ENCODE measurements around the gene DMRT3. TPM values are rescaled to one million over a fixed set of nuclear protein-coding genes. Genes with fewer than 3 reads are reported as not detected.

The DMRT3 gene
- total and polyA plus RNA-seq, 2 of the 8 experiments (the other 6 are each of a cell fraction or from before 2014, with no cell fraction given) = not detected

GRCh38 chr9:926976-927375, 49.5 kb upstream of the DMRT3 start:
- H2BK15ac ChIP-seq (ENCODE audit: low read length) = no peak overlapping the region
- H4K8ac ChIP-seq (ENCODE audit: extremely low read depth, insufficient read depth, low read length) = no peak overlapping the region
- H3K23ac ChIP-seq (ENCODE audit: insufficient read length) = no peak overlapping the region
- H3K56ac ChIP-seq (replicated peaks; ENCODE audit: insufficient read length, low read depth, low read length) = no peak overlapping the region
- H3K9ac ChIP-seq (replicated peaks in 1 of 4; ENCODE audit: extremely low read depth in 1 of 4, low read depth in 3 of 4, low read length in 3 of 4) = no peak overlapping the region
- no peak overlapping the region for H3K14ac ChIP-seq (ENCODE audit: insufficient read length)
- no peaks in the 10 kb centered on the region for H3K23me2 ChIP-seq (ENCODE audit: low read depth, low read length)
- no peak overlapping the region for H2BK20ac ChIP-seq (ENCODE audit: low read length)
- no peak overlapping the region for H3K18ac ChIP-seq (ENCODE audit: extremely low read depth, low read length)
- H2AFZ ChIP-seq (ENCODE audit: low read length) = no peak overlapping the region
- H3K27ac ChIP-seq (ENCODE audit: low read depth, low read length) = no peak overlapping the region
- H3K79me1 ChIP-seq (ENCODE audit: low read depth, low read length) = no peaks in the 10 kb centered on the region
- no peaks in the 10 kb centered on the region for H3K4me1 ChIP-seq (replicated peaks in 1 of 4; ENCODE audit: control insufficient read depth in 3 of 4, insufficient read depth in 4 of 4, low read length in 3 of 4)
- H3K36me3 ChIP-seq (ENCODE audit: control insufficient read depth in 2 of 4, insufficient read depth in 4 of 4, low read length in 3 of 4) = no peaks in the 10 kb centered on the region
- H4K5ac ChIP-seq (ENCODE audit: insufficient read length, low read depth, low read length) = no peak overlapping the region
- no peak overlapping the region for H2BK5ac ChIP-seq (ENCODE audit: low read depth, low read length)
- WGBS, 2 experiments (ENCODE audit: extremely low coverage in 1 of 2, insufficient coverage in 1 of 2, insufficient read length in 1 of 2, insufficient replicate concordance in 2 of 2, low coverage in 1 of 2, low lambda C conversion rate in 2 of 2, missing lambda C conversion rate in 1 of 2) = 87% methylated on average over 8 of the region's 8 CpGs; no CpG with 5 or more reads in 1 of the 2 experiments
- no peak for FAIRE-seq
- H3K4me3 ChIP-seq (ENCODE audit: extremely low read depth in 1 of 4, insufficient read depth in 2 of 4, low read depth in 3 of 4, low read length in 4 of 4) = no peak overlapping the region
- no peaks in the 10 kb centered on the region for H4K20me1 ChIP-seq (replicated peaks in 1 of 2; ENCODE audit: control insufficient read depth in 1 of 2, insufficient read depth in 2 of 2, low read length in 2 of 2)
- no peaks in the 10 kb centered on the region for H3K79me2 ChIP-seq (ENCODE audit: control insufficient read depth in 1 of 2, insufficient read depth in 2 of 2, low read length in 2 of 2)
- H2AK5ac ChIP-seq (ENCODE audit: low read depth, low read length) = no peak overlapping the region
- CTCF ChIA-PET (ENCODE audit: partially characterized antibody) = interaction anchor here (0.7 to 8.2 kb wide), 22 partner anchors 9 to 83 kb away, joined by 3 to 97 read pairs (median 10); partner anchors contain the start of gene DMRT3
- no peak overlapping the region for H2BK12ac ChIP-seq (ENCODE audit: low read depth, low read length)
- POLR2A ChIA-PET (ENCODE audit: partially characterized antibody) = no interaction called here
- no peak overlapping the region for H4K91ac ChIP-seq (replicated peaks; ENCODE audit: insufficient read length, low read length)
- H3K9me3 ChIP-seq (ENCODE audit: insufficient read depth in 2 of 2, low read depth in 1 of 2, low read length in 1 of 2) = no peaks in the 10 kb centered on the region
- H2BK120ac ChIP-seq (replicated peaks; ENCODE audit: low read depth, low read length) = no peak overlapping the region
- H3K4me2 ChIP-seq (ENCODE audit: insufficient read depth in 1 of 2, low read depth in 2 of 2, low read length in 2 of 2) = no peak overlapping the region
- DNase-seq (ENCODE audit: low read depth in 1 of 2, low spot score in 2 of 2) = no peak
- H3K4ac ChIP-seq (replicated peaks; ENCODE audit: insufficient read length, low read depth, low read length) = no peak overlapping the region
- TF ChIP-seq TCF12 (IDR thresholded peaks at IDR 0.05; ENCODE audit: low read depth, low read length) = no peak
- TF ChIP-seq E2F6 (IDR thresholded peaks at IDR 0.05) = no peak
- no peaks in the 10 kb centered on the region for H3K27me3 ChIP-seq (replicated peaks in 1 of 4; ENCODE audit: control insufficient read depth in 3 of 4, extremely low read depth in 1 of 4, insufficient read depth in 3 of 4, low read length in 3 of 4)
